ENCODE measurements around the gene ARX. TPM values are rescaled to one million over a fixed set of nuclear protein-coding genes. Genes with fewer than 3 reads are reported as not detected.

ARX gene
- total and polyA plus RNA-seq, 2 of the 8 experiments (the other 6 are each of a cell fraction or from before 2014, with no cell fraction given), result not detected

DNA sequence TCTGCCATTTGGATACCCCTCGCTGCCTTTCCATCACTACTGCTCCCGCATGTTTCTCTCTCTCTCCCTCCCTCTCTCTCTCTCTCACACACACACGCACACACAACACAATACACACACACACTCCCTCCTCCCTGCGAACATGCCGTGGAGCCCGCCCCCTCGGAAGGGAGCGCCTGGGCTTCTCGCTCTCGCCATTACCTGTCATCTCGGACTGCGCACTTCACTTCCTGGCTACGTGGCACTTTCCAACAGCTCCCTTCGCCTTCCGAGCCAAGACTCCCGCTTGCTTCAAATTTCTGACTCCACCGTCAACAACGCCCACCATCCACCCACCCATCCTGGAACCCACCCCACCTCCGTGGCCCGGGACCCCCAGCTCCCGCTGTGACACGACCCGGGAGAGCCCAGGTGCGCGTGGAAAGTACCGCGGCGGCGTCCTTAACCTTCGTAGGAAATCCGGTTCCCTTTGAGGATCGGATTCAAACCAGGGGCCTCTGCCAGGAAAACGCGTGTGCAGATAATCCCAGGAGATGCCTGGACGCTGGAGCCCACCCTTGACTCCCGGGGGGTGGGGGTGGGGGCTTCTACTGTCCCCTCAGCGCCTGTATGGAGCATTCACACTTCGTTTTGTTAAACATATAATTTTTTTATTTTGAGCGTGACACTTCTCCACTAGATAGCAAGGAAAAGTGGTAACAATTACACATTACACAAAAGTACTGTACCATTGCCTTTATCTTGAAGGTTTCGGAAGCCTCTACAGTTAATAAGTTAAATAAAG is 12.5 kb downstream of the ARX start (continued):
- no peak for TF ChIP-seq GABPA (IDR thresholded peaks at IDR 0.05; ENCODE audit: borderline replicate concordance, insufficient read depth, low read length)
- TF ChIP-seq POLR2AphosphoS5 (IDR thresholded peaks at IDR 0.05; ENCODE audit: low read depth, low read length), result no peak
- TF ChIP-seq POLR2A (IDR thresholded peaks at IDR 0.05; ENCODE audit: control extremely low read depth in 1 of 2, low read depth in 2 of 2, low read length in 2 of 2), result no peak
- TF ChIP-seq CBX5 (IDR thresholded peaks at IDR 0.05; ENCODE audit: low read depth, low read length), result no peak
- TF ChIP-seq PHF8 (conservative IDR thresholded peaks at IDR 0.05; ENCODE audit: low read depth, low read length), result no peak
- no peak for TF ChIP-seq BRCA1 (IDR thresholded peaks at IDR 0.05; ENCODE audit: low read depth, low read length)
- TF ChIP-seq MAFK (IDR thresholded peaks at IDR 0.05; ENCODE audit: low read depth, low read length), result no peak
- no peak for TF ChIP-seq CEBPB (IDR thresholded peaks at IDR 0.05; ENCODE audit: low read depth, low read length)
- no peak for TF ChIP-seq KDM5A (IDR thresholded peaks at IDR 0.05; ENCODE audit: low read length)
- TF ChIP-seq KDM4A (IDR thresholded peaks at IDR 0.05; ENCODE audit: low read depth, low read length, severe bottlenecking), result no peak
- TF ChIP-seq CREB1 (IDR thresholded peaks at IDR 0.05), result no peak
- TF ChIP-seq SP2 (IDR thresholded peaks at IDR 0.05; ENCODE audit: low read length), result no peak
- no peak for TF ChIP-seq TAF7 (optimal IDR thresholded peaks at IDR 0.05; ENCODE audit: borderline replicate concordance, low read depth, low read length)
- TF ChIP-seq JUN (IDR thresholded peaks at IDR 0.05; ENCODE audit: low read depth, low read length), result no peak
- no peak for TF ChIP-seq SIX5 (IDR thresholded peaks at IDR 0.05; ENCODE audit: low read depth, low read length)
- TF ChIP-seq EGR1 (IDR thresholded peaks at IDR 0.05; ENCODE audit: borderline replicate concordance, low read depth, low read length), result peak; percentile 36; the same call in 1 of the 2 replicates
- TF ChIP-seq YY1 (IDR thresholded peaks at IDR 0.05; ENCODE audit: low read depth, low read length), result no peak
- TF ChIP-seq ASH2L (IDR thresholded peaks at IDR 0.05; ENCODE audit: low read length), result peak; percentile 52
- TF ChIP-seq EZH2 (IDR thresholded peaks at IDR 0.05; ENCODE audit: low read depth, low read length, severe bottlenecking), result peak; percentile 24
- TF ChIP-seq SP1 (IDR thresholded peaks at IDR 0.05; ENCODE audit: low read depth, low read length), result no peak
- peak; percentile 90 for TF ChIP-seq RNF2 (IDR thresholded peaks at IDR 0.05; ENCODE audit: borderline replicate concordance, low read depth, low read length, missing control alignments, poor library complexity, severe bottlenecking)
